ENCODE results near the gene WDR47. TPM values are rescaled to one million over a fixed set of nuclear protein-coding genes. Genes with fewer than 3 reads are reported as not detected.

The WDR47 gene
- total RNA-seq, result 14.6 TPM
- long read RNA-seq, full-length matches to known transcripts, result 4 of 8 reads
- long read RNA-seq, partial matches to known transcripts, result 3 of 8 reads
- long read RNA-seq, other reads (novel, unspliced or antisense), result 1 of 8 reads

GRCh38 chr1:109041621-109042468, at the start of gene WDR47:
Gene WDR47 (minus strand): TSS chr1:109042102. CDS start chr1:109023512, 18,590 bp downstream.
- intact Hi-C loops (cut with DNase I), result loop anchor here (5.0 kb wide), 2 partner anchors 50 to 70 kb away; partner anchors contain the start of genes ELAPOR1 and TMEM167B
- DNase-seq (ENCODE audit: missing footprints), result peak; percentile 99
- peak; percentile 98 for ATAC-seq

GRCh38 chr1:109091078-109091838, 49.4 kb upstream of the WDR47 start:
- DNase-seq (ENCODE audit: missing footprints) (no peak), ATAC-seq (peak; percentile 58)
- intact Hi-C loops (cut with DNase I), result loop anchor here (5.0 kb wide), 1 partner anchor 49 kb away; the partner anchor contains the start of gene WDR47

DNA sequence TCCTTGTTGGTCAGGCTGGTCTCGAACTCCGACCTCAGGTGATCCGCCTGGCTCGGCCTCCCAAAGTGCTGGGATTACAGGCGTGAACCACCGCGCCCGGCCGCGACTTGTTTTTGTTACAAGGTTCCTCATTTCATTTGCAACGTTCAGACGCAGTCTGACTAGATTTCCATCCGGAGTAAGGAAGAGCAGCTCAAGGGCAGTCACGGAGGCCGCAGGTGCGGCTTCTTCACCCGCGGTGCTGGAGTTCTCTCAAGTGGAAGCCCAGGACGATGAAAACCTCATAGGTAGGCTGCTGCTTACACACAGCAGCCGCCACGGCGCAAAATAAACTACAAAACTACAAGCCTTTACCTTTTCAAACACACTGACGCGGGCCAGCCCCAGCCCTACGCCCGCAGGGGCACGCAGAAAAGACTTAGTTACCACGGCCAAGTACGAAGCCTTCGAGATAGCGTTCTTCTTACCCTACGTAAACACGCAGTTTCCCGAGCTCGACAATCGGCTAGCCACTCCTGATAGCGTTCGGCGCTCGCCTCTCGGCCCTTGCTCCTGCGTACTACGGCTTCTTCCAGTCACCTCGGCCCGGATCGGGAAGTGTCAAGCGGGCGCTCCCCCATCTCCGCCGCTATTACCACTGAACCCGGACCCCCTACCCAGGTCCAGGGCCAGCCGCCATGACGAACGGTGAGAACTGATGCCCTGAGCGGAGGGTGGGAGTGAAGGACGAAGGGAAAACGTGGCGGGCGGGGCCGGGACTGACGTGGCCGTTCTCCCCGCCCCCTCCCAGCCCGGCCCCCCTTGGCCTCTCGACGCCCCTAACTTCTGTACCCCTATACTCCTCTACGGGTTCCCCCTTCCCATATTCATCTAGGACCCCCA, 48.5 kb upstream of the WDR47 start, which contains the start of gene TMEM167B:
Gene TMEM167B, plus strand, starts transcription at position 569 of the 882 bp plus-strand sequence. Its CDS starts 109 bp downstream, at position 678.
- ATAC-seq (peak; percentile 96), DNase-seq (ENCODE audit: missing footprints) (peak; percentile 97)
- intact Hi-C loops (cut with DNase I), result loop anchor here (1.0 to 5.0 kb wide), 2 partner anchors 10 to 48 kb away; partner anchors contain the start of gene WDR47

GRCh38 chr1:109089242-109090015, 47.5 kb upstream of the WDR47 start:
- DNase-seq (ENCODE audit: missing footprints) (peak; percentile 74), ATAC-seq (peak; percentile 44)
- intact Hi-C loops (cut with DNase I), result loop anchor here (1.0 to 5.0 kb wide), 3 partner anchors 11 to 47 kb away; partner anchors contain the start of gene WDR47

DNA sequence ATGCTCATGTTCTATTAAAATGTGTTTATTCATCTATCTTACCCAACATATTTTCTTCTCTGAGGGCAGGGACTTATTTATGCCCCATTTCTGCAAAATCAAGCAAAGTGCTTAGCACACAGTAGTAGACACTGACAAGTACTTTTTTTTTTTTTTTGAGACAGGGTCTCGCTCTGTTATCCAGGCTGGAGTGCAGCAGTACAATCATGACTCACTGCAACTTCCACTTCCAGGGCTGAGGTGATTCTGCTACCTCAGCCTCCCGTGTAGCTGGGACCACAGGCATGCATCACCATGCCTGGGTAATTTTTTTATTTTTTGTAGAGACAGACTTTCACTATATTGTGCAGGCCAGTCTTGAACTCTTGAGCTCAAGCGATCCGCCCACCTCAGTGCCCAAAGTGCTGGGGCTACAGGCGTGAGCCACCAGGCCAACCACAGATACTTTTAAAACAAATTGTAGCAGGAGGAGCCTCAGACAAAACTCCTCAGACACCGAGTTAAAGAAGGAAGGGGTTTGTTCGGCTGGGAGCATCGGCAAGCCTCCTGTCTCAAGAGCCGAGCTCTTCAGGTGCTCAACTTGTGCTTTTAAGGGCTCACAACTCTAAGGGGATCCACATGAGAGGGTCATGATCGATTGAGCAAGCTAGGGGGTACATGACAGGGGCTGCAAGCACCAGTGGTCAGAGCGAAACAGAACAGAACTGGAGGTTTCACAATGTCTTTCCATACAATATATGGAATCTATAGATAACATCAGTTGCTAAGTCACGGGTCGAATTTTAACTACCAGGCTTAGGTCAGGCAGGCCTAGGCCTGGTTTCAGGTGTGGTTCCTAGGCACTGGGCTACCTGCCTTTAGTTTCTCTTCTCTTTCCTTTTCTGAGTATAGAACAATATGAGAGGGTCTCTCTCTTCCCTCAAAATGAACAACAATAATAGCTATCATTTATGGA, 42.9 kb upstream of the WDR47 start:
- ATAC-seq (no peak), DNase-seq (ENCODE audit: missing footprints) (no peak)
- intact Hi-C loops (cut with DNase I), result no loop called here

DNA sequence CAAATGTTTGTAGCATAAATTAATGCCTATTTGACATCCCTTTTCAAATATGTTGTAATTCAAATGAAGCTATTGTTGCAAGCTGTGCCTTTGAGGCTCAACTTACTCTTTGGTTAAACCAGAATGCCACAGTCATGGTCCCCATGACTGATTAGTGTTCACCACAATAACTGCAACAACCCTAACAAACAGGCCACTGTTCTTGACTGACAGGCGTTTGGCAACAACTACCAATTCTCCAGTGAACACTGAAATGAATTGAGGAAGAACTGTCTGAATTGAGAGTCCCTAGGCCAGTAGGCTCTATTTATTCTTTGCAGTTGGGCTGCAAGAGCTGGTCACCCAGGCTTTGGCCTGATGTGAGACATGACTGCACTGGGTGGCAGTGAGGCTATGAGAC, 42.0 kb upstream of the WDR47 start:
- intact Hi-C loops (cut with DNase I), result no loop called here
- DNase-seq (ENCODE audit: missing footprints) (no peak), ATAC-seq (no peak)

DNA sequence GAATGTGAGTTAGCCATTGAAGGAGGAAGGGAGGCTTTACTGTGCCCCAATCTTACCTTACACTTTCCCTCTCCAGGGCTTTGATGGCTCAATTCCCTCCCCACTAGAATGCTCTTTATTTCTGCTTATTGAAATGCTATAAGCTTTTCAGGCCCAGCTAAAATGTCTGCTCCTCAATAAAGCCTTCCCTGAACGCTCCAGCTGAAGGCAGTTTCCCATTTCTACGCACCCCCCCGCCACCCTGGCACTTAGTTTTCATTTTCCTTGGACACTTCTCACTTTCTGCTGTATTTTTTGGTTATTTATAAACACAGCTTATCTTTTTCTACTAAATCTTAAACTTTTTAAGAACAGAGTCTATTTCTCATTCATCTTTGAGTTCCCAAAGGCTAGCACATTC, 41.6 kb upstream of the WDR47 start:
- intact Hi-C loops (cut with DNase I), result no loop called here
- ATAC-seq (no peak), DNase-seq (ENCODE audit: missing footprints) (no peak)

DNA sequence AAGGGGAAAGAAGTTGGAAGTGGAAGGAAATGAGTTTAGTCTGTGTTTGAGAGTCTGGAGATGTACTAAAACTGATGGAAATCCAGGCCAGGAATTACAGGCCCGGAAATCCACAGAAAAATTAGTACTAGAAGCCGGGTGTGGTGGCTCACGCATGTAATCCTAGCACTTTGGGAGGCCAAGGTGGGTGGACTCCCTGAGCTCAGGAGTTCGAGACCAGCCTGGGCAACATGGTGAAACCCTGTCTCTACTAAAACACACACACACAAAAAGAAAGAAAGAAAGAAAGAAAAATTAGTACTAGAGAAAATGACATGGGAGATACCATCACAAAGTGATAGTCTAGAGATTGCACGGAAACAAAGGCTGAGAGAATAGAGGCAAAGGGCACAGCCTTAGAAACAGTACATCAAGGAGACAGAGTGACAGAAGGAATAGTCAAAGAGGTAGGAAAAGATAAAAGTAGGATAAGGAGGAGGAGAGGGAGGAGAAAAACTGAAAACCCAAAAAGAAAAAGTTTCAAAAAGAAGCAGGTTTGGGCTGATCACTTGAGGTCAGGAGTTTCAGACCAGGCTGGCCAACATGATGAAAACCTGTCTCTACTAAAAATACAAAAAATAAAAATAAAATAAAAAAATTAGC, 38.7 kb upstream of the WDR47 start:
- no peak for ATAC-seq
- intact Hi-C loops (cut with DNase I), result no loop called here

DNA sequence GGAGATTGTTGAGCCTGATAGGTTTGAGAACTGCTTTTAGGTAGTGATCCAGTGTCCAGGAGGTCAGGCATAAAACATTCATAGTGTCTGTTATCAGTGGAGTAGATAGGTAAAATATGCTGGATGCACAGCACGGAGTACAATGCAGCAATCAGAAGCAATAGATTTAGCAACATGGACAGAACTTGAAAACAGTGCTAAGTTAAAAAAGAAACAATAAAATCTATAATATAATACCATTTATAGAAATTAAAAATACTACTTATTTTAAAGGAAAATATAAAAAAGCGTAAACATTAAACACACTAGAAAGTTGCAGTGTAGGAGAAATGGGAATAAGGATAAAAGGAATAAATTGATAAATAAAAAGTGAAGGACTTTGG, 37.3 kb upstream of the WDR47 start:
- no peak for ATAC-seq
- no peak for DNase-seq (ENCODE audit: missing footprints)
- intact Hi-C loops (cut with DNase I), result no loop called here

More for the DNA sequence above, 38.7 kb upstream of the WDR47 start:
- DNase-seq (ENCODE audit: missing footprints), result no peak

DNA sequence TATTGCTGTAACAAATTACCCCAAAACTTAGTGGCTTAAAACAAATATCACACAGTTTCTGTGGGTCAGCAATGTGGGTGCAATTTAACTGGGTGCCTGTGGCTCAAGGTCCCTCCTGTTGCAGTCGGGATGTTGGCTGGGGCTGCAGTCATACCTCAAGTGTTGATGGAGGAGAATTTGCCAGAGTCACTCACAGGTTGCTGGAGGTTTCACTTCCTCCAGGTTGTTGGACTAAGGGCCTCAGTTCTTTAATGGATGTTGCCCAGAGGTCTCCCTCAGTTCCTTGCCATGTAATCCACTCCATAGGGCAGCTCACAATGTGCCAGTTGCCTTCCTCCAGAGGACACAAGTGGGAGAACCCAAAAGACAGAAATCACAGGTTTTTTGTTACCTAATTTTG, 36.4 kb upstream of the WDR47 start:
- DNase-seq (ENCODE audit: missing footprints) (no peak), ATAC-seq (no peak)
- intact Hi-C loops (cut with DNase I), result no loop called here

- DNase-seq (ENCODE audit: missing footprints), result peak; percentile 98
- peak; percentile 100 for ATAC-seq
- intact Hi-C loops (cut with DNase I), result no loop called here
Measured at GRCh38 chr1:109075531-109076490, 33.9 kb upstream of the WDR47 start, which contains the start of gene TAF13. Gene TAF13 (minus strand): TSS chr1:109076003. CDS start chr1:109075947, 56 bp downstream.

GRCh38 chr1:109069294-109069693, 27.4 kb upstream of the WDR47 start:
- no peak for DNase-seq (ENCODE audit: missing footprints)
- intact Hi-C loops (cut with DNase I), result no loop called here
- no peak for ATAC-seq

GRCh38 chr1:109067883-109068282, 26.0 kb upstream of the WDR47 start:
- intact Hi-C loops (cut with DNase I), result no loop called here
- no peak for ATAC-seq
- DNase-seq (ENCODE audit: missing footprints), result no peak

GRCh38 chr1:109065137-109065536, 23.2 kb upstream of the WDR47 start:
- intact Hi-C loops (cut with DNase I), result no loop called here
- DNase-seq (ENCODE audit: missing footprints) (no peak), ATAC-seq (no peak)

GRCh38 chr1:109061183-109061582, 19.3 kb upstream of the WDR47 start:
- intact Hi-C loops (cut with DNase I), result no loop called here
- DNase-seq (ENCODE audit: missing footprints), result no peak
- peak; percentile 42 for ATAC-seq
